WI38 (cell line): ENCODE data around the gene EXPH5.

Experiments used
- H3K4me3 ChIP-seq: 2 replicates; pipeline ENCODE4 v1.5.1; 2011; ENCODE audit warnings: low read depth, mild to moderate bottlenecking, control low read depth, low read length
- TF ChIP-seq, protein P1 (sequence below): IDR thresholded peaks from 2 replicates; pipeline ENCODE4 v1.5.1; 2012; ENCODE audit warnings: low read depth, mild to moderate bottlenecking, control low read depth, low read length

EXPH5 gene

DNA sequence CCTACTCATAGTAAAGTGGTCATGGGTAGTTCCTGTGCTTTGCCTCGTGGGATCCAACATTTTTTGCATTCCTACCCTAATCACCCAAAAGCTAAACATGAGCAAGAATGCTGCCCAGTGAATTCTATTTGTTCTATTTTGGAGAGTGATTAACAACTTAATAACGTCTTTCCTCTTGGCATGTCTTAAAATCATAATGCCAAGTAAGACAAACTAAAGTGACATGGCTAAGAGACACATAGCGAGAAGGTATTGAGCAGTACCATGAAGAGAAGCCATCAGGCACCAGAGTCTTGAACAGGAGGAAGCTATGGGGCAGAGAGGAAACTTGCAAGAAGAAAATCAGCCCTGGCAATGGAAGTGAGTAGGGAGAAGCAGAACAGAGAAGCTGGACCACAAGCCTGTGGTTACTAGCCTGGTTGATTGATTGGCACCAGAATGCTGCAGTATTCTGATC is 32.0 kb downstream of the EXPH5 start:
- TF ChIP-seq, protein P1, sequence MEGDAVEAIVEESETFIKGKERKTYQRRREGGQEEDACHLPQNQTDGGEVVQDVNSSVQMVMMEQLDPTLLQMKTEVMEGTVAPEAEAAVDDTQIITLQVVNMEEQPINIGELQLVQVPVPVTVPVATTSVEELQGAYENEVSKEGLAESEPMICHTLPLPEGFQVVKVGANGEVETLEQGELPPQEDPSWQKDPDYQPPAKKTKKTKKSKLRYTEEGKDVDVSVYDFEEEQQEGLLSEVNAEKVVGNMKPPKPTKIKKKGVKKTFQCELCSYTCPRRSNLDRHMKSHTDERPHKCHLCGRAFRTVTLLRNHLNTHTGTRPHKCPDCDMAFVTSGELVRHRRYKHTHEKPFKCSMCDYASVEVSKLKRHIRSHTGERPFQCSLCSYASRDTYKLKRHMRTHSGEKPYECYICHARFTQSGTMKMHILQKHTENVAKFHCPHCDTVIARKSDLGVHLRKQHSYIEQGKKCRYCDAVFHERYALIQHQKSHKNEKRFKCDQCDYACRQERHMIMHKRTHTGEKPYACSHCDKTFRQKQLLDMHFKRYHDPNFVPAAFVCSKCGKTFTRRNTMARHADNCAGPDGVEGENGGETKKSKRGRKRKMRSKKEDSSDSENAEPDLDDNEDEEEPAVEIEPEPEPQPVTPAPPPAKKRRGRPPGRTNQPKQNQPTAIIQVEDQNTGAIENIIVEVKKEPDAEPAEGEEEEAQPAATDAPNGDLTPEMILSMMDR, result no peak
- no peak overlapping the region for H3K4me3 ChIP-seq

DNA sequence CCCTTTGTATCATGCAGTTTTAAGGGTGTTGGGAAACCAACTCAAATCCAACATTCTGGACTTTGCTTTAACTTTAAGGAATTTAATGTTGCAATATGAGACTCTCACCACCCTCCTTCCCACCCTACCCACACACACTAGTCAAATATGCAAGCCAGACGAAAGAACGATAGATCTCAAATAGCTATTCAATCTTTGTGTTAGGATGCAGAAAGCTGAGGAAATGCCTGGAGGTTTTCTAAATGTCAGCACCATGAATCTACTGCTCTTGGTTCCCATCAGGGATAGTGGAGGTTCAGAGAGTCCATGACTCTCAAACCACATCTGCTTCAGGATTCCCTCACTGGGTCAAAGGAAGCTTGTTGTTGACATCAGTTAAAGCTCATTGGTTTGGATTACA is 33.7 kb downstream of the EXPH5 start:
- H3K4me3 ChIP-seq, result peak overlapping the region; percentile 13
- TF ChIP-seq, protein P1, result no peak

DNA sequence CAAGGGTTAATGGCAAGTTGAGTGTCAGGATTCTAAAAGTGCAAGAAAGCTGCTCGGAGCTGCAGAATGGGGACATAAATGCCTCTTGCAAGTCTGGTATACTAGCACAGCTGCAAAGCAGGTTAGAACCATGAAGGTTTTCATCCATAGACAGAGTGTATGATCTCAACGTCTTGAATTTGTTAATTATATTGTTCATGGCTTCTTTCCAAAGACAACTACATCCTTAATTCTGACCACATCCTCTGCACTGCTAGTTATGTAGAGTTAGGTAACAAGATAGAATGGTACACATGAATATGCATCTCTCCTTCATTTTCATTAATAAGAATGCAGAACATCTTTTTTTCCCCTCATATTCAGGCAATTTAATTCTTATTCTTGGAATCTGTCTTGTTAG is 34.2 kb downstream of the EXPH5 start:
- TF ChIP-seq, protein P1, result no peak
- H3K4me3 ChIP-seq, result no peak overlapping the region; the same call in 1 of the 2 replicates

DNA sequence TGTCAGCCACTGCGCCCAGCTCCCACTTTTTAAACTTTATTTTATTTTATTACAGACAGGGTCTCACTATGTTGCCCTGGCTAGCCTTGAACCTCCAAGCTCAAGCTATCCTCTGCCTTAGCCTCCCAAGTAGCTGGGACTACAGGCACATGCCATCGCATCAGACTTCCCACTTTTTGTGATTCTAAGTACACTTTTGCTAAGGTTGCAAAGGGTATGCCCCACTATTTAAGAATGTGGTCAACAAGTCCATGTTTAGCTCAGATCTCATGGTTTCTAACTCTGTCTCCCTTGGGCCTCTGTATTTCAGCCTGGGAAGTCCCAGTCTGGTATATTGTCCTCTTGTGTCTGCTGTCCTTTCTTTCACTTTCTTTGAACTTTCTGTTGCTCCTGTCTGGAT is 35.3 kb downstream of the EXPH5 start:
- TF ChIP-seq, protein P1, result no peak
- H3K4me3 ChIP-seq, result no peak overlapping the region

DNA sequence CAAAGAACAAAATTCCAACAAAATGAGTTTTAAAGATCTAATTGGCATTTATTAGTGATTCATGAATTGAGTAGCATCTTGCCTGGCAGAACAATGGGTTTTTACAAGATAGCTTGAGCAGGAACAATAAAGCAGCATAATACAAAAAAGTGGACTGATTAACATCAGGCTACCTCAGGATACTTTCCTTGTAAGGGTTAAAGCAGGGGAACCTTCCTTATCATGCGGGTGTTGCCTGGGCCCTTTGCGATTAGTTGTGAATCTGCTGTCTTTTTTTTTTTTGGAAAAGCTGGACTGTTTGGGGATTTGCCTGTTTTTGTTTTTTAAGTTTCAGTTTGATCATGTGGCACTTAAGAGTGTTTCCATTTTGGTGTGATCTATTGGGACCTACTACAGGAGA is 37.5 kb downstream of the EXPH5 start:
- TF ChIP-seq, protein P1, result no peak
- no peak overlapping the region for H3K4me3 ChIP-seq

DNA sequence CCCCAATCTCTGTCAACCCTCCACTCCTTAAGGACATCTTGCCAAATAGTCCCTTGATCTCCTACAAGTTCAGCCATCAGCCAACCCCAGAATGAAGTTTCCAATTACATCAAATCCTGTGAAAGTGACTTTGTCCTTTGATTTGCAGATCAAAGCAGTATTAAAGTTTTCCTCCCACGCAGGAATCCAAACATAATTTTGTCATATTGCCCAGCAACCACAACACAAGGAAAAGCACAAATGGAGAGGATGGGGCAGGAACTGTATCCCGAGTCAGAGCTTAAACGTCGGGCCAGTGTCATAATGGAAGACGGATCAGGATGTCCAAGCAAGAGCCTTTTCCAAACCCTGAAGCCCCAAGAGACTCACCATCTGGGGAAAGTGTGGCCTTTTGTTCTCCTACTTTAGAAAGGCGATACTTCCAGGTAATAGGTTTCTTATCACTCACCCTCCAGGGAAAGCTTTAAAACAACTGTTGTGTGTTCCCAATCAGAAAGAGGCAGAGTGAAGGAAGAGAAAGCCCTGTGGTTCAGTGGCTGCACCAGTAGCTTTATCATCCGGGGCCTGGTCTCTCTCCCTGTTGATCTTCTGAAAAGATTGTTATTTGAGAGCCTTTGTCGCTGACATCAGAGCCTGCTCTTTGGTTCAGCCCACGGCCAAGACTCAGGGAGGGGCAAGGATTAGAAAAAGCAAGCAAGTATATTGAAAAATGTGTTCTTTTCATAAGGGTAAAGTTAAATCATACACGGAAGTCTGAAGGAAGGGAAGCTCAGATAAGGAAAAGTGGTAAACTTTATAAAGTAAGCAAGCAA is 41.7 kb downstream of the EXPH5 start:
- TF ChIP-seq, protein P1, result no peak
- H3K4me3 ChIP-seq, result peak overlapping the region; percentile 33

DNA sequence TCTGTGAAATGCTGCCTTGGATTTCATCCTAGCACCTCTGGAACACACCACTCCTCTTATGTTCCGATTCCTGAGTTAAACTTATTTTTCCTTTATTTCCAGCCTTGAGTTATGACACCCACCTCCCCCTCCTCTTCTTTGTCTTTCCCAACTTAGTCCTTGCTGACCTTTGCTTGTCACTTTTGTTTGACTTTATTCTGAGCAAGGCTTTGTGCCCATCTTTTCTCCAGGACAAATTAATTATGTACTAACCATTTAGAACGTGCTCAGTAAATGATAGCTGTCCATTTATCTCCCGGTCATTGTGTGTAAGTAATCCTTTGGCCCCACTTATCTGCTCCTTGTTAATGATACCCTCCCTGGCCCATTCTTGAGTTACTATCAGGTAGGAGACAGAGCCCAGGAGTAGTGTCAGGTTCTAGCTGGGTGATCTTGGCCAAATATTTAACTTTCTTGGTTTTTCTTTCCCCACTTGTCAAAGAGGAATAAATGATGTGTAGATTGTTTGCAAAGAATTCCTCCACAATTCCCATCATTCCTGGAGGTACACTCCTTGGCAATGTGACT is 44.2 kb downstream of the EXPH5 start:
- H3K4me3 ChIP-seq, result no peak overlapping the region
- TF ChIP-seq, protein P1, result no peak
